ENCODE results near the gene SH3RF3. TPM values are rescaled to one million over a fixed set of nuclear protein-coding genes. Genes with fewer than 3 reads are reported as not detected.

The SH3RF3 gene
- total RNA-seq, 6 donors from 2014 or later = 4.1 to 21.0 (median 8.0) TPM

DNA sequence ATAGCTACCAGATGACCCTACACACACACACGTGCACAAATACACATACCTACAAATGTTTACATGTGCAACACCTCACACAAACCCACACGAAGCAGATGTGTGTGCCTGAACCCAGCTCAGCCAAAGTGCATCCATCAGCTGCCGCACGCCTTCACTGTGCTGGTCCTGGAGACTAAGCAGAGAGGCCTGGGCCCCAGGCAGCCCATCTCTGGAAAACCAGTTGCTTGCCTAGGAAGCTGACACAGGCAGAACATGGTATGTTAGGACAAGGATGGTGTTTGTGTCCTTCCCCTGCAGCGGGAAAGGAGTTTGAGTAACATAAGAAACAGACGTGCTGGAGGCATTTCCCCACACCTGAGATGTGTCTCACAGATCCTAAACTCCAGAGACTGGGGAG lies 398.1 kb downstream of the SH3RF3 start:
- 84 to 92% methylated on average over 6 of the region's 6 CpGs for WGBS, 2 donors
- peaks cover 7 to 16% (median 9%) of the 10 kb centered on the region in 4 donors for H3K4me1 ChIP-seq
- no peaks in the 10 kb centered on the region for H3K27me3 ChIP-seq
- no peak overlapping the region for H3K4me3 ChIP-seq
- H3K36me3 ChIP-seq = no peaks in the 10 kb centered on the region
- DNase-seq (peak in 1 of 2 donors; percentile 11), ATAC-seq (ENCODE audit: low FRiP score in 2 of 2) (no peak)
- no peaks in the 10 kb centered on the region for H3K9me3 ChIP-seq
- no peak overlapping the region for H3K27ac ChIP-seq
- TF ChIP-seq POLR2A (IDR thresholded peaks at IDR 0.05) (no peak), EP300 (IDR thresholded peaks at IDR 0.05) (no peak), POLR2AphosphoS5 (IDR thresholded peaks at IDR 0.05) (no peak)
- TF ChIP-seq, protein P1, sequence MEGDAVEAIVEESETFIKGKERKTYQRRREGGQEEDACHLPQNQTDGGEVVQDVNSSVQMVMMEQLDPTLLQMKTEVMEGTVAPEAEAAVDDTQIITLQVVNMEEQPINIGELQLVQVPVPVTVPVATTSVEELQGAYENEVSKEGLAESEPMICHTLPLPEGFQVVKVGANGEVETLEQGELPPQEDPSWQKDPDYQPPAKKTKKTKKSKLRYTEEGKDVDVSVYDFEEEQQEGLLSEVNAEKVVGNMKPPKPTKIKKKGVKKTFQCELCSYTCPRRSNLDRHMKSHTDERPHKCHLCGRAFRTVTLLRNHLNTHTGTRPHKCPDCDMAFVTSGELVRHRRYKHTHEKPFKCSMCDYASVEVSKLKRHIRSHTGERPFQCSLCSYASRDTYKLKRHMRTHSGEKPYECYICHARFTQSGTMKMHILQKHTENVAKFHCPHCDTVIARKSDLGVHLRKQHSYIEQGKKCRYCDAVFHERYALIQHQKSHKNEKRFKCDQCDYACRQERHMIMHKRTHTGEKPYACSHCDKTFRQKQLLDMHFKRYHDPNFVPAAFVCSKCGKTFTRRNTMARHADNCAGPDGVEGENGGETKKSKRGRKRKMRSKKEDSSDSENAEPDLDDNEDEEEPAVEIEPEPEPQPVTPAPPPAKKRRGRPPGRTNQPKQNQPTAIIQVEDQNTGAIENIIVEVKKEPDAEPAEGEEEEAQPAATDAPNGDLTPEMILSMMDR (IDR thresholded peaks at IDR 0.05) = no peak

DNA sequence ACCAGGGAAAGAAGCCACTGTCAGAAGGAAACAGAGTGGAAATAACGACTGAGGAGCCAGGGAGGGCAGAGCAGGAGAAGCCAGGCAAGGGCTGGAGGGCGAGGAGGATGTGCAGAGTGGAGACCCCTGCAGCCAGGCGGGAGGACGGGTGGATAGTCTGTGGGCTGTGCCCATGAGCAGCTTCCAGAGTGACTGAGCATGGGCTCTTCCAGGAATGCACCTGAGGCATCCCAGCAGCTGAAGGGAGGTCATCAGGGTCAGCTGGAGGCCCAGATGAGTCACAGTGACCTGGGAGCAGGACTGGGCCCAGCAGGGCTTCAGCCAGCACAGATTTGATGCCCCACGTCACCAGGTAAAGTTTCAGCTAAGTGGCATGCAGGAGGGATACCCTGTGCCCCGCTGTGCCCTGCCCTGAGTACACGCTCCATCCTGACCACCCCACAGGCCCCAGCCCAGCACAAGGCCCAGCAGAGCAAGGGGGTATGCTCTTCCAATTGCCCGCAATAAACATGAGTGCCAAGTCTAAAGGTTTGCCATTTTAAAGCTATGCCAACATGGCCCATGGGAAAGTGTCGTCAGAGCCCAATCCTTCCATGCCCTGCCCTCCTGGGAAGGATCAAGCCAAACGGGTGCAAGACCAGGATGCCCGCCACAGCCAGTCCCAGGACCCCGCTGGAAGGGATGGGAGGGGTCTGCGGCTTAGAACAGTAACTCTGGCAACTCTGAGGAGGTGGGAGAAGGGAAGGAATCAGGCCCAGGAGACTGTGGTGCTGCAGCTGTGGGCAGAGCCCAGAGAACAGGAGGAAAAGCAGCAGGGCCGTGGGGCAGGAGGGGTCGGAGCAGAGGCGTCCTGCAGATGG lies 399.1 kb downstream of the SH3RF3 start:
- no peak for ATAC-seq (ENCODE audit: low FRiP score in 2 of 2)
- Histone ChIP-seq H3K4me3 (no peak overlapping the region), H3K27ac (no peak overlapping the region), H3K4me1 (peaks cover 7 to 16% (median 9%) of the 10 kb centered on the region in 4 donors), H3K36me3 (no peaks in the 10 kb centered on the region), H3K9me3 (no peaks in the 10 kb centered on the region), H3K27me3 (no peaks in the 10 kb centered on the region)
- TF ChIP-seq EP300 (IDR thresholded peaks at IDR 0.05) (no peak), POLR2A (IDR thresholded peaks at IDR 0.05) (no peak), POLR2AphosphoS5 (IDR thresholded peaks at IDR 0.05) (no peak)
- TF ChIP-seq, protein P1 (IDR thresholded peaks at IDR 0.05) = no peak
- peak in 1 of 2 donors; percentile 16 for DNase-seq
- 92 to 95% methylated on average over 12 to 16 of the region's 16 CpGs for WGBS, 2 donors

DNA sequence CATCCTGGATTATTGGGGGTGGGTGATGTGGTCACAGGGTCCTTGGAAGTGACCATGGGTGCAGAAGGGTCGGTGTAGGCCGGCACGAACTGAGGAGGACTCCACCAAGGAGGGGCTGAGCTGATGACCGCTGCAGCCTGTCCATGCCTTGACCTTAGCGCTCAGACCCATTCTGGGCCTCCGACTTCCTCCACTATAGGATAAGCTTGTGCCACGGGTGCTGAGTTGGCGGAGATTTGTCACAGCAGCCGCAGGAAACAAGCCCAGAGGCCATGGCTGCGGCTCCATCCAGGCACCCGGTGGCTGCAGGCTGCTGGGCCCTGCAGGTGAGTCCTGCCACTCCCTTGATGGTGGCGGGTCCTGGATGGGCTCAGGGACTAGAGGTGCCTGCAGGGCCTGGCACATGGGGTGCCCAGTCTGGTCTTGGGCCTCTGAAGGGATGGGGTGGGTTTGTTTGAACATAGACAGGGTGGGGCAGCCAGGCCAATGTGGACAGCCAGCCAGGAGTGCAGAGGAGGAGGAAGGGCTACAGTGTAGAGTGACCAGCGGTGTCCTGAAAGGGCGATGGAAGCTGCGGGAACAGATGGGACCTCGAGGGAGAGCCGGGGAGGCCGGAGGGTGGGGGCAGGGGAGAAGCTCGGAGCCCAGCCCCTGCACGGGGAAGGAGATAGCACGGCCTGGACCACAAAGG lies 400.0 kb downstream of the SH3RF3 start:
- WGBS, 2 donors = 92 to 93% methylated on average over 9 to 21 of the region's 21 CpGs
- peak in 1 of 2 donors; percentile 20 for DNase-seq
- ATAC-seq (ENCODE audit: low FRiP score in 2 of 2) = no peak
- H3K27ac ChIP-seq = no peak overlapping the region
- no peak overlapping the region for H3K4me3 ChIP-seq
- H3K4me1 ChIP-seq = peaks cover 7 to 16% (median 9%) of the 10 kb centered on the region in 4 donors
- no peak for TF ChIP-seq EP300 (IDR thresholded peaks at IDR 0.05)
- no peak for TF ChIP-seq POLR2AphosphoS5 (IDR thresholded peaks at IDR 0.05)
- TF ChIP-seq POLR2A (IDR thresholded peaks at IDR 0.05) = no peak
- TF ChIP-seq, protein P1 (IDR thresholded peaks at IDR 0.05) = no peak
- H3K27me3 ChIP-seq = no peaks in the 10 kb centered on the region
- no peaks in the 10 kb centered on the region for H3K36me3 ChIP-seq
- H3K9me3 ChIP-seq = no peaks in the 10 kb centered on the region

DNA sequence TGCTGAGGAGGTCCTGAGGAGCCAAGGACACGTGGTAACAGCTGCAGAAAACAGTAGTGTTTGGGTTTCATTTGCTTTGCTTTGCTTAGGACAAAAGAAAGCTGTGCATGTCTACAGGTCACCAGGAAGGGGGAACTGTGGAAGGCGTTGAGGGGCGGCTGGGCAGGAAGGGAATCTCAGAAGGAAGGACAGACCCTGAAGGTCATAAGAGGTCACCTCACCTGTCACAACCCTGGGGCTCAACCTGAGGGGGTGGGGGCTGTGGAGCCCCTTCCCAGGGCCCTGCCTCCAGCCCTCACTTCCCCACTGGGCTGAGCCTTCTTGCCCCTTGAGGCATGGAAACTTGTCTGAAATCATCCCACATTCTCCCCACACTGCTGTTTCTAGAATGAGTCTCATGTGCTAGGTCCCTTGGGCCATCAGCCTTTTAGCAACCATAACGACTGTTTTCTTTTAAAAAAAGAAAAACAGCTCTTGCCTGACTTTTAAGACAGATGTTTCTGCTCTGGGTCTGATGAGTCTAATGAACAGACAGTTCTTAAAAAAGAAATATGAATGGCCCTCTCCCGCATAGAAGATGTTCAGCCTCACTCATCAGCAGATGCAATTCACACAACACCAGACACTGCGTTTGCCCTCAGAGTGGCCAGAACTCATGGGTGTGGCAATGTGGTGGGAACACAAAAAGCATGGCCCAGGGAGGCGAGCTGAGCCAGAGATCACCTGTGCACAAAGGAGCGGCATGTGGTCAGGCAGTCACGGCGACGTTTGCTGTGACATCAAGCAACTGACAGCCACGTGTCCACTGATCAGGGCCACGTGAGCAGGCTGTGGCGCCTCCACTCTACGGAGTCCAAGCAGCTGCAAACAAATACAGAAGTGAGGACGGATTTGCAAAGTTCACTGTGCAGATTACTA lies 400.8 kb downstream of the SH3RF3 start:
- no peak for ATAC-seq (ENCODE audit: low FRiP score in 2 of 2)

More for the DNA sequence above, 400.8 kb downstream of the SH3RF3 start:
- Histone ChIP-seq H3K36me3 (no peaks in the 10 kb centered on the region), H3K27me3 (no peaks in the 10 kb centered on the region), H3K4me1 (peaks cover 7 to 16% (median 9%) of the 10 kb centered on the region in 4 donors), H3K4me3 (no peak overlapping the region), H3K9me3 (no peaks in the 10 kb centered on the region), H3K27ac (no peak overlapping the region)
- peak in 1 of 2 donors; percentile 21 for DNase-seq
- WGBS, 2 donors = 88% methylated on average over 16 of the region's 16 CpGs
- TF ChIP-seq POLR2AphosphoS5 (IDR thresholded peaks at IDR 0.05) (peak in 1 of 2 donors; percentile 31), EP300 (IDR thresholded peaks at IDR 0.05) (no peak), POLR2A (IDR thresholded peaks at IDR 0.05) (no peak)
- TF ChIP-seq, protein P1 (IDR thresholded peaks at IDR 0.05) = no peak

Data from upper lobe of left lung (tissue), 6 donors.